GM19239 (cell line): ENCODE results near the gene WNT3A.

Experiments
- DNase-seq: peaks from one replicate; pipeline ENCODE4 v3.0.0; 2011; ENCODE audit warnings: low spot score; ENCODE audit not compliant: insufficient read length
- FAIRE-seq: peaks from 2 replicates; lab custom pipeline; 2011; peaks lifted over from hg19 to GRCh38; lab: Jason Lieb, UNC

The WNT3A gene

GRCh38 chr1:228022571-228023293 lies 15.9 kb downstream of the WNT3A start:
- no peak for FAIRE-seq
- no peak for DNase-seq

GRCh38 chr1:228023294-228023639 lies 16.5 kb downstream of the WNT3A start:
- DNase-seq (no peak), FAIRE-seq (no peak)

- FAIRE-seq (no peak), DNase-seq (no peak)
Observed at GRCh38 chr1:228029281-228029680, 22.5 kb downstream of the WNT3A start.

- FAIRE-seq (no peak), DNase-seq (no peak)
Observed at GRCh38 chr1:228030451-228031201, 23.8 kb downstream of the WNT3A start.

- DNase-seq (no peak), FAIRE-seq (no peak)
Observed at GRCh38 chr1:228031276-228031995, 24.6 kb downstream of the WNT3A start.

GRCh38 chr1:228032041-228032440 lies 25.2 kb downstream of the WNT3A start:
- FAIRE-seq = no peak
- DNase-seq = no peak

GRCh38 chr1:228033376-228033775 lies 26.6 kb downstream of the WNT3A start:
- FAIRE-seq = no peak
- no peak for DNase-seq

- DNase-seq (no peak), FAIRE-seq (no peak)
Observed at GRCh38 chr1:228034954-228035837, 28.4 kb downstream of the WNT3A start.

- FAIRE-seq (no peak), DNase-seq (no peak)
Observed at GRCh38 chr1:228035844-228036243, 29.0 kb downstream of the WNT3A start.

GRCh38 chr1:228036701-228037231 lies 30.0 kb downstream of the WNT3A start:
- DNase-seq (no peak), FAIRE-seq (no peak)

- FAIRE-seq = no peak
- DNase-seq = peak; percentile 55
Observed at GRCh38 chr1:228037401-228038386, 30.9 kb downstream of the WNT3A start.

- FAIRE-seq (no peak), DNase-seq (no peak)
Observed at GRCh38 chr1:228038387-228039005, 31.7 kb downstream of the WNT3A start.

GRCh38 chr1:228039006-228039903 lies 32.5 kb downstream of the WNT3A start:
- no peak for FAIRE-seq
- DNase-seq = no peak

- DNase-seq (no peak), FAIRE-seq (no peak)
Observed at GRCh38 chr1:228039986-228040385, 33.2 kb downstream of the WNT3A start.

- no peak for FAIRE-seq
- DNase-seq = no peak
Observed at GRCh38 chr1:228041316-228041715, 34.5 kb downstream of the WNT3A start.

GRCh38 chr1:228042508-228042907 lies 35.7 kb downstream of the WNT3A start:
- FAIRE-seq (no peak), DNase-seq (no peak)

- DNase-seq (no peak), FAIRE-seq (no peak)
Observed at GRCh38 chr1:228043281-228043848, 36.6 kb downstream of the WNT3A start.
